Neural progenitor cell (in vitro differentiated cells): ENCODE data around the gene ZNF593OS.

Experiments used
- CTCF ChIP-seq: fragments of 200-600 bp; sonication (generic); IDR thresholded peaks from 2 replicates; pipeline ENCODE4 v1.5.1; 2017; ENCODE audit warnings: antibody characterized with exemption, mild to moderate bottlenecking
- EZH2 ChIP-seq: fragments of 200-600 bp; sonication (generic); IDR thresholded peaks from 2 replicates; pipeline ENCODE4 v1.6.1; 2017; ENCODE audit warnings: antibody characterized with exemption, mild to moderate bottlenecking, moderate library complexity

GRCh38 chr1:26221094-26221493 lies 49.5 kb upstream of the ZNF593OS start:
- TF ChIP-seq CTCF = no peak
- TF ChIP-seq EZH2 = no peak
